ENCODE measurements around the gene PSMD3.

Gene PSMD3

DNA sequence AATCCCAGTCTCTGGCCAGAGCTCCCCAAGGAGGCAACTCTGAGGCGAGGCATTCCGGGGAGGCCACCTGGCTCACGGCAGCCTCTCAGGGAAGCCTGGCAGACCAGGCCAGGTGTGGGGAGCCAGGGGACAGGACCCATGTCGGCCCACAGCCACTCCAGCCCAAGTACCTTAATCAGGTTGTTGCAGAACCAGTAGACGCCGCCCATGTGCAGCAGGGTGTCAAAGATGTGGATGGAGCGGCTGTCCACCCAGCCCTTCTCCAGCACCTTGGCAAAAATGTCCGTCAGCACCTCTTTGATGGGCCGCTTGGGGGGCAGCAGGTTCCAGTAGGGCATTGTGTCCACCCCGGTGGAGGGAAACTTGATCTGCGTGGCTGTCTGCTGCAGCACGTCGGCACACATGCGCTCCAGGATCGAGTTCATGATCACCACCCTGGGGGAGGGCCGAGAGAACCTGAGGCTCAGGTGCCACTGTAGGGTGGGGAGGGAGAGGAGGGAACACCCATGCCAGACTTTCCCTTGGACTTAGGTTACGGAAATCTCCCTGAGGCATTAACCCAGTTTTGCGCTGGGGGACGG is 42.4 kb downstream of the PSMD3 start:
- DNase-seq: no peak

- DNase-seq: no peak
Measured at GRCh38 chr17:40023590-40024292, 43.1 kb downstream of the PSMD3 start.

DNA sequence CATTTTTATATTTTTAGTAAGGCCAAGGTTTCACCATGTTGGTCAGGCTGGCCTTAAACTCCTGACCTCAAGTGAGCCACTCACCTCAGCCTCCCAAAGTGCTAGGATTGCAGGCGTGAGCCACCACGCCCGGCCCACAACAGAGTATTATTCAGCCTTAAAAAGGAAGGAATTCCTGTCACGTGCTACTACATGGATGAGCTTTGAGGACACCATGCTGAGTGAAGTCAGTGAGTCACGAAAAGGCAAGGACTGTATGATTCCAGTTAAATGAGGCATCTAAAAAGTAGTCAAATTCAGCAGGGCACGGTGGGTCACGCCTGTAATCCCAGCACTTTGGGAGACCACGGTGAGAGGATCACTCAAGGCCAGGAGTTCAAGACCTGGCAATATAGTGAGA is 44.3 kb downstream of the PSMD3 start:
- no peak for DNase-seq

- no peak for DNase-seq
Measured at GRCh38 chr17:40025559-40025958, 45.0 kb downstream of the PSMD3 start.

DNA sequence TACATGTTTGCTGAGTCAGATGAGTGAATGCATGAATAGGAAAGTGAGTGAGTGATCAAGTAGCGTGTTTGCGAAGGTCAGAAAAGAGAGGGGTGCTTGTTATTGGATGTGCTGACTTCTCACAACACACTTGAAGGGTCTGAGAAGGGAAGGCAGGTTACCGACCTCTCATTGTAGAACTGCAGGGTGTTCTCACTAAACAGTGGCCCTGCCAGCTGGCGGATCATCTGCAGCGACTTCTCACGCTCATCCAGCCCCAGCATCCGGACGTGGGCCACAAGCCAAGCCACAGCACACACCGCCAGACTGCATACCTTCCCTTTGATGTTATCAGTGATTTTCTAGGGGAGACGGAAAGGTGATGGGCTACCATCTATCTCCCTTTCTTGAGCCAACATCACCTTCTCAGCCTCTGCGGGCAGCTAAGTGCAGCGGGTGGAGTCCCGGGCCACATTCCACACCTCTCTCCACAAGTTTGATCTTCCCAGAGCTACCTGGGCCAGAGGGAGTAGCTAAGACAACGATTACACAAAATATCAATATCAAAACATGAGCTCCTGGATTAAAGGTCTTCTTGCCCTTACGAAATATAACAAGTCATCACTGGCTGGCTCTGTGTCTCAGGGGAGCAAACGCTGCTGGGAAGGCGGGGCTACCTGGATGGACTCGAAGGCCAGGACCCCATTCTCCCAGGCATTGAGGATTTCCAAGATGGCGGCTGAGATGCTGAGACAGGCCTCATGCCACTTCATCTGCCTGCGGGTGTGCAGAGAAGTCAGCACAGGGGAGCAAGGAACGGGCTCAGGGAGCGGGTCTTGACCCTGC is 45.6 kb downstream of the PSMD3 start:
- no peak for DNase-seq

GRCh38 chr17:40026816-40027613 is 46.4 kb downstream of the PSMD3 start:
- peak; percentile 66 to 77 for DNase-seq

- no peak for DNase-seq
Measured at GRCh38 chr17:40027614-40028012, 47.0 kb downstream of the PSMD3 start.

GRCh38 chr17:40028595-40028994 is 48.0 kb downstream of the PSMD3 start:
- DNase-seq: no peak

DNA sequence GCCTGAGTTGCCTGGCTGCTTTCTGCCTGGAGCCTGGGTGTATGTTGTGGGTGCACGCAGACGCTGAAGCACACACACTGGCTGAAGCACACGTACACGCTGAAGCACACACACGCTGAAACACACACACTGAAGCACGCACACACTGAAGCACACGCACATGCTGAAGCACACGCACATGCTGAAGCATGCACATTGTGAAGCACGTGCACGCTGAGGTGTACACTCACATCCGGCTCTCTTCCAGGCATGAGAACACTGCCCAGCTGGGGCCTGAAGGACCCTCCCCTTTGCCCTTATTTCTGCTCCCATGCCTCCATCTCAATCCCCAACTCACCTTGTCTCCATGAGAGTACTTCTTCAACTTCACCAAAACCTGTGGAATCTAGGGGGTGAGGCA is 51.1 kb downstream of the PSMD3 start:
- no peak for DNase-seq

- DNase-seq: no peak
Measured at GRCh38 chr17:40032322-40033320, 52.0 kb downstream of the PSMD3 start.

DNA sequence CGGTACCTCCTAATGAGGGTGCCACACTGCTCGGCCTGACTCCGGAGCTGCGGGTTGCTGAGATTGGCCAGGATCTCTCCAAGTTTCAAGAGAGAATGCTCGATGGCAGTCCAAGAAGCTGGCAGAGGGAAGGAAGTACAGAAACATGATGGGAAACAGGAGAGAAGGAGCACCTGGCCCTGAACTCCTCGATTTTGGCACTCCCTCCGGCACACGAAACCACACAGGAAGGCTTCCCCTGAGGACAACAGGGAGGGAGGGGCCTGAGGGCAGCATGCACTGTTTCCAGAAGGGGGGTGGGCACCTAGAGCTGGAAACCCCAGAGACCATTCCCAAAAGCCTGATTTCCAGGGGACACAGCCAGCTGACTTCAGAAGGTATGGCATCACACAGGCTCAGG is 52.7 kb downstream of the PSMD3 start:
- DNase-seq: no peak

DNA sequence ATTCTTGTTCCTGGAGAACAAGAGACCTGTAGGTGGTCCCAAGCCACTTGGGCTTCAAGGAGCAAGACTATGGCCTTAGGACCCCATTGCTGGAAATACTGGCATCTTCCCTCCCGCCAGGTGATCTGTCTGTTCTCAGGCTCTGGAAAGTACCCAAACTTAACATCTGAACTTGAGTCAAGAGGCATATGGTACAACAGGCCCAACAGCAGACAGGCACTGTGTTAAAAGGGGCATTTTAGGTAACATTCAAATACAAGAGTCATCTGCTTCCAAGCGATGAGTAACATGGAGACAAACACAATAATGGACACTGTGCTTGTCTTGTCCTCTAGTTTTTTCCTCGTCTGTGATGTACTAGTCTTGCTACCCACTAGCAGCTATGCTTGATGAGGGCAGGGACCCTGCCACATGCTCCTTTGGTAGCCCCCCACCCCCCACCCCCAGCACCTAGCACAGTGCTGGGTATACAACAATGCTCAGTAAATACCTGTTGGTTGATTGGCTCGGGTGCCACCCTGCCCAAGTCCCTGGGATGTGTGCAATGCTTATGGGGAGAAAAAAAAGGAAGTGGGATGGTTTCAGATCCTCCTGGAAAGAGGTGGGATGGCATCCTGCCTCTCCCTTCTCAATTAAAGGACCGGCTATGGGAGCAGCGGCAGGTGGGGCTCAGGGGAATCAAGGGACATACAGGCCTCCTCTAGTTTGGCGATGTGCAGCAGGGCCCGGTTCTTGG is 54.0 kb downstream of the PSMD3 start:
- DNase-seq: no peak

DNA sequence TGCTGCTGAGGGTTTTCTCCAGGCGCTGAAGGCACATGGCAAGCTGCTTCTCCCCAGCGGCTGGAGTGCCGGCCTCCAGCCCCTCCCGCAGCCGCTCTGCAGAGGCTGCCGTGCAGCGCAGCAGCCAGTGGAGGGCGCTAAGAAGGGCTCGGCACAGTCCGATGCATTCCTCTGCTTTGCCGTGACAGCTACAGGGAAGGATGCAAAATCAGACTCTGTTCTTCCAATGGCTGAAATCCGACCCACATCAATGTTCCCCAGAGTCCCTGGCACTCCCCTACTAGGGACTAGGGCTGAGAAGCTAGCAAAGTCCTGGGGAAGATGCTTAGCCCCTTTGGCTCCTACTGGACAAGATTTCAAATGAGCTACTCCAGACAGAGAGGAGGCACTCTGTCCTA is 54.6 kb downstream of the PSMD3 start:
- no peak for DNase-seq

- no peak for DNase-seq
Measured at GRCh38 chr17:40038882-40039513, 58.4 kb downstream of the PSMD3 start.

GRCh38 chr17:40041196-40041595 is 60.6 kb downstream of the PSMD3 start:
- peak; percentile 37 to 47 for DNase-seq
